Body of pancreas (tissue), 4 donors: ENCODE data around the gene BSPRY. TPM values are rescaled to one million over a fixed set of nuclear protein-coding genes. Genes with fewer than 3 reads are reported as not detected.

Source experiments
- ATAC-seq: fragments of 150-250 bp; one replicate; pipeline ENCODE4 v1.9.1; 2016
- DNase-seq, 4 donors: peaks; one replicate each; pipeline ENCODE4 v3.0.0-alpha.2; 2019
- H3K27ac ChIP-seq, 4 donors: fragments of 200-600 bp; sonication (generic); 1 replicate in 3 of 4; 2 replicates in 1 of 4; pipeline versions ENCODE4 v1.5.1 to v1.6.1; 2016 to 2019; ENCODE audit warnings: mild to moderate bottlenecking in 1 of 4, mixed read lengths in 1 of 4, moderate library complexity in 1 of 4
- H3K27me3 ChIP-seq, 2 donors: fragments of 200-600 bp; sonication (generic); one replicate each; pipeline ENCODE4 v1.6.0; 2016; ENCODE audit warnings: mild to moderate bottlenecking in 1 of 2
- H3K36me3 ChIP-seq, 2 donors: fragments of 200-600 bp; sonication (generic); replicated peaks in 1 of 2; 2 replicates each; pipeline ENCODE4 v1.5.1; 2016; ENCODE audit warnings: low read depth in 2 of 2; ENCODE audit not compliant: insufficient read depth in 1 of 2
- H3K4me1 ChIP-seq: fragments of 200-600 bp; sonication (generic); one replicate; pipeline ENCODE4 v1.6.0; 2016
- H3K4me3 ChIP-seq, 2 donors: fragments of 200-600 bp; sonication (generic); 1 replicate in 1 of 2; 2 replicates in 1 of 2; pipeline ENCODE4 v1.5.1; 2016 to 2019
- H3K9me3 ChIP-seq, 3 donors: fragments of 200-600 bp; sonication (generic); 1 replicate in 2 of 3; 2 replicates in 1 of 3; pipeline ENCODE4 v1.5.1; 2016
- POLR2A ChIP-seq, 3 donors: fragments of 450-650 bp; IDR thresholded peaks; one replicate each; pipeline ENCODE4 v1.6.1; 2016; ENCODE audit warnings: antibody characterized with exemption in 3 of 3, mild to moderate bottlenecking in 2 of 3
- WGBS, 2 donors: methylation state at CpG; one replicate each; pipeline ENCODE4 v1.1.5; 2017; 5-methylcytosine and 5-hydroxymethylcytosine counted together
- intact Hi-C: fragments of 100-400 bp; cut with DNase I; formaldehyde crosslinking; loops from one replicate; pipeline ENCODE4 v1.15.1; 2023
- total RNA-seq, 2 donors: library from RNA; depleted of rRNA; stranded (reverse); fragments of >200 nt; gene quantifications; one replicate each; pipeline ENCODE4 v1.1.0, GENCODE V29; 2016
- TF ChIP-seq, protein P1 (sequence below), 7 experiments: fragments of 450-650 bp in 4 of 7; fragments of 200-600 bp in 3 of 7; sonication (generic) in 3 of 7; IDR thresholded peaks; one replicate each; pipeline ENCODE4 v1.5.1; 2016 to 2019; ENCODE audit warnings: antibody characterized with exemption in 7 of 7

BSPRY gene
- total RNA-seq, 2 donors from 2014 or later: 27.0 to 47.0 TPM

GRCh38 chr9:113381909-113382411 is 32.6 kb downstream of the BSPRY start:
- WGBS, 2 donors: 16 to 21% methylated on average over 8 of the region's 8 CpGs
- Histone ChIP-seq H3K9me3 (no peaks in the 10 kb centered on the region), H3K27me3 (no peaks in the 10 kb centered on the region), H3K27ac (peak overlapping the region; percentile 88 to 99 (median 98)), H3K4me3 (no peak overlapping the region), H3K4me1 (peaks cover 83% of the 10 kb centered on the region), H3K36me3 (no peaks in the 10 kb centered on the region)
- intact Hi-C loops: no loop called here
- ATAC-seq: peak; percentile 95
- DNase-seq: peak; percentile 82 to 94 (median 90)
- TF ChIP-seq, protein P1, sequence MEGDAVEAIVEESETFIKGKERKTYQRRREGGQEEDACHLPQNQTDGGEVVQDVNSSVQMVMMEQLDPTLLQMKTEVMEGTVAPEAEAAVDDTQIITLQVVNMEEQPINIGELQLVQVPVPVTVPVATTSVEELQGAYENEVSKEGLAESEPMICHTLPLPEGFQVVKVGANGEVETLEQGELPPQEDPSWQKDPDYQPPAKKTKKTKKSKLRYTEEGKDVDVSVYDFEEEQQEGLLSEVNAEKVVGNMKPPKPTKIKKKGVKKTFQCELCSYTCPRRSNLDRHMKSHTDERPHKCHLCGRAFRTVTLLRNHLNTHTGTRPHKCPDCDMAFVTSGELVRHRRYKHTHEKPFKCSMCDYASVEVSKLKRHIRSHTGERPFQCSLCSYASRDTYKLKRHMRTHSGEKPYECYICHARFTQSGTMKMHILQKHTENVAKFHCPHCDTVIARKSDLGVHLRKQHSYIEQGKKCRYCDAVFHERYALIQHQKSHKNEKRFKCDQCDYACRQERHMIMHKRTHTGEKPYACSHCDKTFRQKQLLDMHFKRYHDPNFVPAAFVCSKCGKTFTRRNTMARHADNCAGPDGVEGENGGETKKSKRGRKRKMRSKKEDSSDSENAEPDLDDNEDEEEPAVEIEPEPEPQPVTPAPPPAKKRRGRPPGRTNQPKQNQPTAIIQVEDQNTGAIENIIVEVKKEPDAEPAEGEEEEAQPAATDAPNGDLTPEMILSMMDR (IDR thresholded peaks at IDR 0.05): no peak
- no peak for TF ChIP-seq POLR2A (IDR thresholded peaks at IDR 0.05)

DNA sequence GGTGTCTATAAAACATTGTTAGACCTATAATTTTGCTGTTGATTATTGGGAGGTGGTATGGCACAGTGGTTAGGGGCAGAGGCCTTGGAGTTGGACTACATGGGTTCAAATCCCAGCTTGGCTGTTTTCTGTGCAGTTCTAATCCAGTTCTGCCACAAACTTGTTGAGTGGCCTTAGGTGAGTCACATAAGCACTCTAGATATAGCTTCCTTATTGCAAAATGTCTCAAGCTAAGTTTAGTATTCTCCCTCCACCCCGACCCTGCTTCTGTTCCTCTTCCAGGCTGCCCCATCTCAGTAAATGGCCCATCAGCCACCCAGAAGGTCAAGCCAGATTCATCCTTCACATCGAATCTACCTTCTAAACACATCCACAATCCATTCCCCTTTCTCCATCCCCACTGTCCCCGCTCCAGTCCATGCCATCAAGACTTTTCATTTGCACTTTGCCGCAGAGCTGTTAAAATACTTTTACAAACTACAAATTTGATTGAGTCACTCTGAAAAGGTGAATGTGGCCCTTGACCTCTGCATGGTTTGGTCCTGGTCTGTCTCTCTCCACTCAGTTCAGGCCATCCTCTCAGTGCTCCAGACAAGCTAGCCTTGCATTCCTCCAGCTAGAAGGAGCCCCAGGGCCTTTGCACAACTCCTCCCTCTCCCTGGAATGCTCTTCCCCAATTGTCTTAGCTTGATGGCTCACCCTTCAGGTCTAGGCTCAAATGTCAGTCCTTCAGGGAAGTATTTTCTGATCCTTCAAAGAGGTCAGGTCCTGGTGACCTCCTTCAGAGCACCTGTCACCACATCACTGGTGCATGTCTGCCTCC is 37.4 kb downstream of the BSPRY start:
- H3K4me1 ChIP-seq: peaks cover 69% of the 10 kb centered on the region
- no peak for TF ChIP-seq POLR2A (IDR thresholded peaks at IDR 0.05)
- TF ChIP-seq, protein P1 (IDR thresholded peaks at IDR 0.05): no peak
- DNase-seq (no peak), ATAC-seq (no peak)
- WGBS, 2 donors: 82 to 93% methylated on average over 4 of the region's 4 CpGs
- no peak overlapping the region for H3K4me3 ChIP-seq
- H3K27ac ChIP-seq: peak overlapping the region; percentile 68 to 87 (median 75)
- H3K9me3 ChIP-seq: no peaks in the 10 kb centered on the region
- no peaks in the 10 kb centered on the region for H3K27me3 ChIP-seq
- intact Hi-C loops: no loop called here
- peaks cover 0 to 10% of the 10 kb centered on the region in 2 donors for H3K36me3 ChIP-seq

GRCh38 chr9:113387560-113388230 is 38.4 kb downstream of the BSPRY start:
- intact Hi-C loops: no loop called here
- ATAC-seq (peak; percentile 85), DNase-seq (peak; percentile 74 to 86 (median 82))
- no peaks in the 10 kb centered on the region for H3K27me3 ChIP-seq
- H3K4me1 ChIP-seq: peaks cover 61% of the 10 kb centered on the region
- 15 to 17% methylated on average over 7 to 9 of the region's 9 CpGs for WGBS, 2 donors
- TF ChIP-seq, protein P1 (IDR thresholded peaks at IDR 0.05): no peak
- peak in 1 of 3 donors; percentile 24 for TF ChIP-seq POLR2A (IDR thresholded peaks at IDR 0.05)
- no peak overlapping the region for H3K4me3 ChIP-seq
- H3K9me3 ChIP-seq: no peaks in the 10 kb centered on the region
- peaks cover 0 to 15% of the 10 kb centered on the region in 2 donors for H3K36me3 ChIP-seq
- peak overlapping the region; percentile 68 to 87 (median 75) for H3K27ac ChIP-seq

DNA sequence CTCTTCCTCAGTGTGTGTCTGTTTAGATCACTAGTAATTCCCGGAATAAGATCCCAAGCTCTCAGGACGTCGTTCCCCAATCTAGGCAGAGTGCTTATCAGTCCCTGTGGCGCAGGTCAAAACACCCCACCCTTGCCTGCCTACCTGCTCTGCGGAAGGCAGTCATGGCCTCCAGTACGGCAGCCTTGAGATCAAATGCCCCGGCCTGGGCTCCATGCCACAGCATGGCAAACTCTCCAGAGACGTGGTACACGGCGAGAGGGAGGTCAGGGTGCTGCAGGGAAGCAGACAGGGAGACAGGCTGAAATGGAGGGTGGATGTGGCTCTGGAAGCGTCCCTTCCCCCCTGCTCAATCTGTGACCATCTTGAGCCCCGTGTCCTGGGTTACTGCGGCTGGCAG is 39.5 kb downstream of the BSPRY start:
- H3K4me1 ChIP-seq: peaks cover 52% of the 10 kb centered on the region
- DNase-seq (peak; percentile 85 to 93 (median 90)), ATAC-seq (peak; percentile 80)
- WGBS, 2 donors: 12 to 26% methylated on average over 12 to 13 of the region's 13 CpGs
- TF ChIP-seq, protein P1 (IDR thresholded peaks at IDR 0.05): no peak
- TF ChIP-seq POLR2A (IDR thresholded peaks at IDR 0.05): peak in 1 of 3 donors; percentile 25
- H3K4me3 ChIP-seq: no peak overlapping the region
- peaks cover 0 to 15% of the 10 kb centered on the region in 2 donors for H3K36me3 ChIP-seq
- peak overlapping the region; percentile 68 to 87 (median 75) for H3K27ac ChIP-seq
- H3K9me3 ChIP-seq: no peaks in the 10 kb centered on the region
- intact Hi-C loops: no loop called here
- H3K27me3 ChIP-seq: no peaks in the 10 kb centered on the region
